Stimulated activated CD4-positive, alpha-beta T cell treated with anti-CD3 and anti-CD28 coated beads, Interleukin-4, amount 100 ng/mL, for 48 hours (primary cell): ENCODE results near the gene KANSL1.
"Not testable (repeated sequence)": the region's sequence is repeated elsewhere in the genome, so short reads cannot be mapped to it uniquely, and the experiment has no call there.

Experiments
- DNase-seq, 2 donors: peaks; one replicate each; pipeline ENCODE4 v3.0.0-alpha.2; 2020; ENCODE audit warnings: low read depth in 2 of 2

The KANSL1 gene

DNA sequence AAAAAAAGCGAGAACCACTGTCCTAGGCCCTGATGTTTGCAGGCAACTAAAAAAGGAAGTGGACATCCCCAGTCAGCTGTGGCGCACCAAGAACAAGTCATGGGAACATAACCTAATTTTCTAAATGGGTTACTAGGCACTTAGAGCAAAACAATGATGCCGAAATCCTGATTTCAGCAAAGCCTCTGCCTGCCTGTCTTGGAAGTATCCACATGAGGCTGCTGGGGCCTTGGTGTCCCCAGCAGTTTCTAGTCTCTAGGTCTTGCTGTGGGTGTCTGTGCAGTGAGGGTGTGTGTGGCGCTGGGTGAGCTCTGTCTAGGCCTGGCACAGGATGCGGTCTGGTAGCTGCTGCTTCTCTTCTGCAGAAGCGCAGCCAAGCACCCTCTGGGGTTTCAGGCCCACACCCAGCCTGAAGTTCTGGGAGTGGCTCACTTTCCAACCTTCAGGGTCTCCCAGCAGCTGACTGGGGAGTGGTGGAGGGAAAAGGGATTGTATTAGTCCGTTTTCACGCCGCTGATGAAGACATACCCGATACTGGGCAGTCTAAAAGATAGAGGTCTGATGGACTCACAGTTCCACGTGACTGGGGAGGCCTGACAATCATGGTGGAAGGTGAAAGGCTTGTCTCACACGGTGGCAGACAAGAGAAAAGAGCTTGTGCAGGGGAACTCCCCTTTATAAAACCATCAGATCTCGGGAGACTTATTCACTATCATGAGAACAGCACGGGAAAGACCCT lies 173.0 kb downstream of the KANSL1 start:
- peak; percentile 11 to 29 for DNase-seq

DNA sequence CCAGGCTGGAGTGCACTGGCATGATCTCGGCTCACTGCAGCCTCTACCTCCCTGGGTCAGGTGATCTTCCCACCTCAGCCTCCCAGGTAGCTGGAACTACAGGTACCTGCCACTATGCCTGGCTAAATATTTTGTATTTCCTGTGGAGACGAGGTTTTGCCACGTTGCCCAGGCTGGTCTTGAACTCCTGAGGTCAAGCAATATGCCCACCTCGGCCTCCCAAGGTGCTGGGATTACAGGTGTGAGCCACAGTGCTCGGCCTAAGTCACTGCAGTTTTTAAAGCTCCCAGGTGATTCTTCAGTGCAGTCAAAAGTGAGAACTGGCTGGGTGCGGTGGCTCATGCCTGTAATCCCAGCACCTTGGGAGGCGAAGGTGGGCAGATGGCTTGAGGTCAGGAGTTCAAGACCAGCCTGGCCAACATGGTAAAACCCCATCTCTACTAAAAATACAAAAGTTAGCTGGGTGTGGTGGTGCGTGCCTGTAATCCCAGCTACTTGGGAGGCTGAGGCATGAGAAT lies 173.8 kb downstream of the KANSL1 start:
- DNase-seq: not testable (repeated sequence)

GRCh38 chr17:46013502-46014165 lies 179.6 kb downstream of the KANSL1 start:
- DNase-seq: no peak

DNA sequence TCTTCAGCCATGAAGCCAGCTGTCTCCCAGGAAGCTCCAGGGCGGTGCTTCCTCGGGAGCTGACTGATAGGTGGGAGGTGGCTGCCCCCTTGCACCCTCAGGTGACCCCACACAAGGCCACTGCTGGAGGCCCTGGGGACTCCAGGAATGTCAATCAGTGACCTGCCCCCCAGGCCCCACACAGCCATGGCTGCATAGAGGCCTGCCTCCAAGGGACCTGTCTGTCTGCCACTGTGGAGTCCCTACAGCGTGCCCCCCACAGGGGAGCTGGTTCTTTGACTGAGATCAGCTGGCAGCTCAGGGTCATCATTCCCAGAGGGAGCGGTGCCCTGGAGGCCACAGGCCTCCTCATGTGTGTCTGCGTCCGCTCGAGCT lies 180.1 kb downstream of the KANSL1 start:
- DNase-seq: no peak

DNA sequence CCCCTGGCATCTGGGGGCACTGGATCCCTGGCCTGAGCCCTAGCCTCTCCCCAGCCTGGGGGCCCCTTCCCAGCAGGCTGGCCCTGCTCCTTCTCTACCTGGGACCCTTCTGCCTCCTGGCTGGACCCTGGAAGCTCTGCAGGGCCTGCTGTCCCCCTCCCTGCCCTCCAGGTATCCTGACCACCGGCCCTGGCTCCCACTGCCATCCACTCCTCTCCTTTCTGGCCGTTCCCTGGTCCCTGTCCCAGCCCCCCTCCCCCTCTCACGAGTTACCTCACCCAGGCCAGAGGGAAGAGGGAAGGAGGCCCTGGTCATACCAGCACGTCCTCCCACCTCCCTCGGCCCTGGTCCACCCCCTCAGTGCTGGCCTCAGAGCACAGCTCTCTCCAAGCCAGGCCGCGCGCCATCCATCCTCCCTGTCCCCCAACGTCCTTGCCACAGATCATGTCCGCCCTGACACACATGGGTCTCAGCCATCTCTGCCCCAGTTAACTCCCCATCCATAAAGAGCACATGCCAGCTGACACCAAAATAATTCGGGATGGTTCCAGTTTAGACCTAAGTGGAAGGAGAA lies 180.6 kb downstream of the KANSL1 start:
- no peak for DNase-seq

GRCh38 chr17:46011711-46012505 lies 181.3 kb downstream of the KANSL1 start:
- no peak for DNase-seq

GRCh38 chr17:46010597-46011186 lies 182.5 kb downstream of the KANSL1 start:
- DNase-seq: no peak

DNA sequence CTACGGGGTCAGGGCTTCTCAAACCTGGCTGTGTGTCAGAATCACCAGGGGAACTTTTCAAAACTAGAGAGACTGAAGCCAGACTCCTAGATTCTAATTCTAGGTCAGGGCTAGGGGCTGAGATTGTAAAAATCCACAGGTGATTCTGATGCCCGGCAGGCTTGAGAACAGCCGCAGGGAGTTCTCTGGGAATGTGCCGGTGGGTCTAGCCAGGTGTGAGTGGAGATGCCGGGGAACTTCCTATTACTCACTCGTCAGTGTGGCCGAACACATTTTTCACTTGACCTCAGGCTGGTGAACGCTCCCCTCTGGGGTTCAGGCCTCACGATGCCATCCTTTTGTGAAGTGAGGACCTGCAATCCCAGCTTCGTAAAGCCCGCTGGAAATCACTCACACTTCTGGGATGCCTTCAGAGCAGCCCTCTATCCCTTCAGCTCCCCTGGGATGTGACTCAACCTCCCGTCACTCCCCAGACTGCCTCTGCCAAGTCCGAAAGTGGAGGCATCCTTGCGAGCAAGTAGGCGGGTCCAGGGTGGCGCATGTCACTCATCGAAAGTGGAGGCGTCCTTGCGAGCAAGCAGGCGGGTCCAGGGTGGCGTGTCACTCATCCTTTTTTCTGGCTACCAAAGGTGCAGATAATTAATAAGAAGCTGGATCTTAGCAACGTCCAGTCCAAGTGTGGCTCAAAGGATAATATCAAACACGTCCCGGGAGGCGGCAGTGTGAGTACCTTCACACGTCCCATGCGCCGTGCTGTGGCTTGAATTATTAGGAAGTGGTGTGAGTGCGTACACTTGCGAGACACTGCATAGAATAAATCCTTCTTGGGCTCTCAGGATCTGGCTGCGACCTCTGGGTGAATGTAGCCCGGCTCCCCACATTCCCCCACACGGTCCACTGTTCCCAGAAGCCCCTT lies 183.3 kb downstream of the KANSL1 start:
- no peak for DNase-seq

GRCh38 chr17:46008591-46008990 lies 184.6 kb downstream of the KANSL1 start:
- no peak for DNase-seq

DNA sequence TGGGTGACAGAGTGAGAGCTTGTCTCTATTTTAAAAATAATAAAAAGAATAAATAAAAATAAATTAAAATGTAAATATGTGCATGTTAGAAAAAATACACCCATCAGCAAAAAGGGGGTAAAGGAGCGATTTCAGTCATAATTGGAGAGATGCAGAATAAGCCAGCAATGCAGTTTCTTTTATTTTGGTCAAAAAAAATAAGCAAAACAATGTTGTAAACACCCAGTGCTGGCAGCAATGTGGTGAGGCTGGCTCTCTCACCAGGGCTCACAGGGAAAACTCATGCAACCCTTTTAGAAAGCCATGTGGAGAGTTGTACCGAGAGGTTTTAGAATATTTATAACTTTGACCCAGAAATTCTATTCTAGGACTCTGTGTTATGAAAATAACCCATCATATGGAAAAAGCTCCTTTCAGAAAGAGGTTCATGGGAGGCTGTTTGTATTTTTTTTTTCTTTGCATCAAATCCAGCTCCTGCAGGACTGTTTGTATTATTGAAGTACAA lies 185.7 kb downstream of the KANSL1 start:
- DNase-seq: no peak

DNA sequence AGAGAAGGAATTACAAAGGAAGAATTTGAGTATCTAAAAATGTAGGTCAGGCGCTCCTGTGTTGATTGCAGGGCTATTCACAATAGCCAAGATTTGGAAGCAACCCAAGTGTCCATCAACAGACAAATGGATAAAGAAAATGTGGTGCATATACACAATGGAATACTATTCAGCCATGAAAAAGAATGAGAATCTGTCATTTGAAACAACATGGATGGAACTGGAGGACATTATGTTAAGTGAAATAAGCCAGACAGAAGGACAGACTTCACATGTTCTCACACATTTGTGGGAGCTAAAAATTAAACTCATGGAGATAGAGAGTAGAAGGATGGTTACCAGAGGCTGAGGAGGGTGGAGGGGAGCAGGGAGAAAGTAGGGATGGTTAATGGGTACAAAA lies 187.1 kb downstream of the KANSL1 start:
- DNase-seq: not testable (repeated sequence)

- no peak for DNase-seq
These were observed 189.1 kb downstream of the KANSL1 start for GRCh38 chr17:46003907-46004748.

- DNase-seq: no peak
These were observed 190.3 kb downstream of the KANSL1 start for GRCh38 chr17:46002973-46003316.

DNA sequence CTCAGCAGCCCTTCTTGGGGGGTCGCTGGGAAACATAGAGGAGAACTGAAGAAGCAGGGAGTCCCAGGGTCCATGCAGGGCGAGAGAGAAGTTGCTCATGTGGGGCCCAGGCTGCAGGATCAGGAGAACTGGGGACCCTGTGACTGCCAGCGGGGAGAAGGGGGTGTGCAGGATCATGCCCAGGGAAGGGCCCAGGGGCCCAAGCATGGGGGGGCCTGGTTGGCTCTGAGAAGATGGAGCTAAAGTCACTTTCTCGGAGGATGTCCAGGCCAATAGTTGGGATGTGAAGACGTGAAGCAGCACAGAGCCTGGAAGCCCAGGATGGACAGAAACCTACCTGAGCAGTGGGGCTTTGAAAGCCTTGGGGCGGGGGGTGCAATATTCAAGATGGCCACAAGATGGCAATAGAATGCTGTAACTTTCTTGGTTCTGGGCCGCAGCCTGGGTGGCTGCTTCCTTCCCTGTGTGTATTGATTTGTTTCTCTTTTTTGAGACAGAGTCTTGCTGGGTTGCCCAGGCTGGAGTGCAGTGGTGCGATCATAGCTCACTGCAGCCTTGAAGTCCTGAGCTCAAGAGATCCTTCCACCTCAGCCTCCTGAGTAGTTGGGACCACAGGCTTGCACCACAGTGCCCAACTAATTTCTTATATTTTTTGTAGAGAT lies 190.8 kb downstream of the KANSL1 start:
- DNase-seq: peak; percentile 58 to 67

- DNase-seq: no peak
These were observed 191.6 kb downstream of the KANSL1 start for GRCh38 chr17:46001390-46002310.

GRCh38 chr17:46000757-46001156 lies 192.5 kb downstream of the KANSL1 start:
- no peak for DNase-seq

DNA sequence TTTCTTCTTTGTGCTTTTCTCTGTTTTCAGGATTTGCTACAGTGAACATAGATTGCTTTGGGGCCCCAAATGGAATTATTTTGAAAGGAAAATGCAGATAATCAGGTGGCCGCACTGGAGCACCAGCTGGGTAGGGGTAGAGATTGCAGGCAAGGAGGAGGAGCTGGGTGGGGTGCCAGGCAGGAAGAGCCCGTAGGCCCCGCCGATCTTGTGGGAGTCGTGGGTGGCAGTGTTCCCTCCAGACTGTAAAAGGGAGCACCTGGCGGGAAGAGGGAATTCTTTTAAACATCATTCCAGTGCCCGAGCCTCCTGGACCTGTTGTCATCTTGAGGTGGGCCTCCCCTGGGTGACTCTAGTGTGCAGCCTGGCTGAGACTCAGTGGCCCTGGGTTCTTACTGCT lies 192.9 kb downstream of the KANSL1 start:
- no peak for DNase-seq

GRCh38 chr17:45999900-46000290 lies 193.3 kb downstream of the KANSL1 start:
- no peak for DNase-seq
